ENCODE measurements around the gene DCDC1. TPM values are rescaled to one million over a fixed set of nuclear protein-coding genes. Genes with fewer than 3 reads are reported as not detected.
"Not testable (repeated sequence)": the region's sequence is repeated elsewhere in the genome, so short reads cannot be mapped to it uniquely, and the experiment has no call there.

Gene DCDC1
- total and polyA plus RNA-seq, 9 donors = 0.16 to 18.4 (median 1.5) TPM

DNA sequence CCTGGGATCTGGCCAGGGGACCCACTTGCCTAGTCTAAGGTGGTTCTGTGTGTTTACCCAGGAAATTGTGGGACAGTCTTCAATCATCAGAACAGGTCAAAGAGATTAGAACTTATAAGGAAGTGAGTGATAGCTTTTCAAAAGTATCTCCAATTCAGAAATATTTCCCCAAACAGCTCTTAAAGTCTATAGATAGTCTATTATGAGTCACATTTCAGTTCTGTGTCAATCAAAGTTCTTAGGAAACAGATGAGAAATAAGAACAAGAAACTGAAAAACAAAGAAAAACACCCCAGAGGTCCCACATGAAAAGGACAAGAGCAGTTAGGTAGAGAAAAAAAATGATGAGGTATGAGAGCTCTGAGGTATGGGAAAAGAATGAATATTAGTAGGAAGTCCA, 402.0 kb downstream of the DCDC1 start:
- no peak for DNase-seq
- TF ChIP-seq EP300 (IDR thresholded peaks at IDR 0.05) (no peak), POLR2A (IDR thresholded peaks at IDR 0.05) (no peak)
- TF ChIP-seq, protein P1, sequence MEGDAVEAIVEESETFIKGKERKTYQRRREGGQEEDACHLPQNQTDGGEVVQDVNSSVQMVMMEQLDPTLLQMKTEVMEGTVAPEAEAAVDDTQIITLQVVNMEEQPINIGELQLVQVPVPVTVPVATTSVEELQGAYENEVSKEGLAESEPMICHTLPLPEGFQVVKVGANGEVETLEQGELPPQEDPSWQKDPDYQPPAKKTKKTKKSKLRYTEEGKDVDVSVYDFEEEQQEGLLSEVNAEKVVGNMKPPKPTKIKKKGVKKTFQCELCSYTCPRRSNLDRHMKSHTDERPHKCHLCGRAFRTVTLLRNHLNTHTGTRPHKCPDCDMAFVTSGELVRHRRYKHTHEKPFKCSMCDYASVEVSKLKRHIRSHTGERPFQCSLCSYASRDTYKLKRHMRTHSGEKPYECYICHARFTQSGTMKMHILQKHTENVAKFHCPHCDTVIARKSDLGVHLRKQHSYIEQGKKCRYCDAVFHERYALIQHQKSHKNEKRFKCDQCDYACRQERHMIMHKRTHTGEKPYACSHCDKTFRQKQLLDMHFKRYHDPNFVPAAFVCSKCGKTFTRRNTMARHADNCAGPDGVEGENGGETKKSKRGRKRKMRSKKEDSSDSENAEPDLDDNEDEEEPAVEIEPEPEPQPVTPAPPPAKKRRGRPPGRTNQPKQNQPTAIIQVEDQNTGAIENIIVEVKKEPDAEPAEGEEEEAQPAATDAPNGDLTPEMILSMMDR (IDR thresholded peaks at IDR 0.05) = no peak
- Histone ChIP-seq H3K4me1 (ENCODE audit: insufficient read depth) (no peaks in the 10 kb centered on the region), H3K36me3 (no peaks in the 10 kb centered on the region), H3K27me3 (no peaks in the 10 kb centered on the region), H3K9me3 (no peaks in the 10 kb centered on the region), H3K27ac (no peak overlapping the region), H3K4me3 (no peak overlapping the region)
- intact Hi-C loops (cut with DNase I) = no loop called here

DNA sequence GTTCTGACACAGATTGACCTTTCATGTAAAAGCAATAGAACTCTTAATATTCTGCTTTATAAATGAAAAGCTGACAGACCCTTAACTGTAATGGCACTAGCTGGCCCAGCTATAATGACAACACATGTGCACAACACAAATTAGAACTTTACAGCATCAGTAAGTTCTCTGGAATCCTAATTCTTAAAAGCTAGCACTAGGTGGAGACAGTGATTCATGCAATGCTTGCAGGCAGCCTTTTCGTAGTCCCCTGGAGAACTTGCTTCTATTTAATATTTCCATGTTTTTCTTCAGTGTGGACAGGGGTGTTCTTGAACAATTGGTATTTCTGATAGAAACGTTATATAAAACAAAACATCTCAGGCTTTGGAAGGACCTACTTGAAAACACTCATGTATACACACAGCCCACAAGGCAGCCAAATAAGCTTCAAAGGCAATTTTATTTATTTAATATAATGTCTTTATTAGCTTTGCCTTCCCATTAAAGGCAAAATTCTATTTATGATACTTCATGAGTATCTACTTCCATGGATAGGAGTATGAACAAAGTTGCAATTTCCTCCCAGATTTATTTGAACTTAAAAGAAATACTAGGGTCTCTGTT, 409.0 kb downstream of the DCDC1 start:
- DNase-seq = no peak
- Histone ChIP-seq H3K36me3 (no peaks in the 10 kb centered on the region), H3K9me3 (no peaks in the 10 kb centered on the region), H3K27ac (no peak overlapping the region), H3K27me3 (no peaks in the 10 kb centered on the region), H3K4me3 (no peak overlapping the region), H3K4me1 (ENCODE audit: insufficient read depth) (no peaks in the 10 kb centered on the region)
- TF ChIP-seq EP300 (IDR thresholded peaks at IDR 0.05) (no peak), POLR2A (IDR thresholded peaks at IDR 0.05) (no peak)
- TF ChIP-seq, protein P1 (IDR thresholded peaks at IDR 0.05) = no peak
- intact Hi-C loops (cut with DNase I) = no loop called here
- 0 to 2% (median 1%) methylated on average over 2 of the region's 2 CpGs for WGBS, 3 donors

DNA sequence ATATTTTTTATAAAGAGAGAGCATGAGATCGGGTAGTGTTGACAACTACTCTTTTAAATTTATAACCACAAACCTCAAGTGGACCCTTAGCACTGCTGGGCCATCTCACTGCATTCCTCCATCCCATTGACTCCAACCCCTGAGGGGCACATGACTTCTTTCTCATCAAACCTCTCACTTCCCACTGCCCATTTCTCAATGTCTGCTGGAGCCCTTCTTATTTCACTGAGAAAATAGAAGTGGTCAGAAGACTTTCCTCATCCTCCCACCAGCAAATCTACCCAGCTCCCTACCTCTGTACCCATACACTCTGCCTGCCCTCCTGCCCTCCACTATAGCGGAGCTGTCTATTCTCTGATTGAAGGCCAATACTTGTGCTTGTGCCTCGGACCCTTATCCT, 412.8 kb downstream of the DCDC1 start:
- DNase-seq = no peak
- TF ChIP-seq POLR2A (IDR thresholded peaks at IDR 0.05) (no peak), EP300 (IDR thresholded peaks at IDR 0.05) (no peak)
- TF ChIP-seq, protein P1 (IDR thresholded peaks at IDR 0.05) = no peak
- H3K4me1 ChIP-seq (ENCODE audit: insufficient read depth) = no peaks in the 10 kb centered on the region
- H3K9me3 ChIP-seq = no peaks in the 10 kb centered on the region
- 64 to 65% (median 65%) methylated on average over 3 of the region's 3 CpGs for WGBS, 3 donors
- H3K27ac ChIP-seq = no peak overlapping the region
- H3K36me3 ChIP-seq = no peaks in the 10 kb centered on the region
- no peaks in the 10 kb centered on the region for H3K27me3 ChIP-seq
- intact Hi-C loops (cut with DNase I) = no loop called here
- H3K4me3 ChIP-seq = no peak overlapping the region

DNA sequence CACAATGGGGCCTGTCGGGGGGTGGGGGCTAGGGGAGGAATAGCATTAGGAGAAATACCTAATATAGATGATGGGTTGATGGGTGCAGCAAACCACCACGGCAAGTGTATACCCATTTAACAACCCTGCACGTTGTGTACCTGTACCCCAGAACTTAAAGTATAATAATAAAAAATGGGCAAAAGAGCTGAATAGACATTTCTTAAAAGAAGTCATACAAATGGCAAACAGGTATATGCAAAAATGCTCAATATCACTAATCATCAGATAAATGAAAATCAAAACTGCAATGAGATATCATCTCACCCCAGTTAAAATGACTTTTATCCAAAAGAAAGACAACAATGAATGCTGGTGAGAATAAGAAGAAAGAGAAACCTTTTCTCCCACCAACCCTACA, 419.7 kb downstream of the DCDC1 start:
- 91 to 95% (median 93%) methylated on average over 3 of the region's 3 CpGs for WGBS, 3 donors
- Histone ChIP-seq H3K4me1 (ENCODE audit: insufficient read depth) (no peaks in the 10 kb centered on the region), H3K4me3 (no peak overlapping the region), H3K27ac (no peak overlapping the region), H3K36me3 (no peaks in the 10 kb centered on the region), H3K9me3 (no peaks in the 10 kb centered on the region), H3K27me3 (no peaks in the 10 kb centered on the region)
- intact Hi-C loops (cut with DNase I) = no loop called here
- no peak for DNase-seq
- TF ChIP-seq, protein P1 (IDR thresholded peaks at IDR 0.05) = no peak
- TF ChIP-seq POLR2A (IDR thresholded peaks at IDR 0.05) (no peak), EP300 (IDR thresholded peaks at IDR 0.05) (no peak)

DNA sequence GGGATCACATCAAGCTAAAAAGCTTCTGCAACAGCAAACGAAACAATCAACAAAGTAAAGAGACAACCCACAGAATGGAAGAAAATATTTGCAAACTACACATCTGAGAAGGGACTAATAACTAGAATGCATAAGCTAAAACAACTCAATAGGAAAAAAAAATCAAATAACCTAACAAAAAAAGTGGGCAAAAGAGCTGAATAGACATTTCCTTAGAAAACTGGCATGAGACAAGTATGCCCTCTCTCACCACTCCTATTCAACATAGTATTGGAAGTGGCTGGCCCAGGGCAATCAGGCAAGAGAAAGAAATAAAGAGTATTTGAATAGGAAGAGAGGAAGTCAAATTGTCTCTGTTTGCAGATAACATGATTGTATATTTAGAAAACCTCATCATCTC, 421.8 kb downstream of the DCDC1 start:
- H3K27ac ChIP-seq; H3K27me3 ChIP-seq; H3K4me1 ChIP-seq (ENCODE audit: insufficient read depth); intact Hi-C loops (cut with DNase I); H3K9me3 ChIP-seq; DNase-seq; H3K36me3 ChIP-seq; H3K4me3 ChIP-seq: not testable (repeated sequence)
- WGBS, 3 donors = 65 to 74% (median 70%) methylated on average over 1 of the region's 1 CpG
